A549 (cell line): ENCODE results near the gene RBM46. TPM values are rescaled to one million over a fixed set of nuclear protein-coding genes. Genes with fewer than 3 reads are reported as not detected.

Experiments
- ATAC-seq, 2 experiments: fragments of 200-7000 bp in 1 of 2; fragments of >200 bp in 1 of 2; cut with Nextera tagmentation in 1 of 2; cut with Tn5 transposase in 1 of 2; 3 replicates each; pipeline versions ENCODE4 v1.8.0 to v1.9.1; 2018 to 2020; ENCODE audit warnings: mild to moderate bottlenecking in 1 of 2, moderate library complexity in 1 of 2
- CTCF ChIA-PET: fragments of 300-600 bp; sonication (Branson Sonifier 250); formaldehyde crosslinking; extraction: SDS; loops from one replicate; lab custom pipeline; 2021; ENCODE audit warnings: antibody characterized with exemption, inconsistent platforms; lab: Yijun Ruan, JAX
- POLR2A ChIA-PET: fragments of 350-600 bp; formaldehyde crosslinking; extraction: SDS; loops from one replicate; lab custom pipeline; 2021; ENCODE audit warnings: antibody characterized with exemption, inconsistent platforms; lab: Yijun Ruan, JAX
- DNase-seq, 2 experiments: peaks; one replicate each; pipeline versions ENCODE4 v3.0.0 to v3.0.0-alpha.2; 2011 to 2016; ENCODE audit warnings: low read depth in 1 of 2, low spot score in 1 of 2
- FAIRE-seq: peaks from 2 replicates; lab custom pipeline; 2011; peaks lifted over from hg19 to GRCh38; lab: Jason Lieb, UNC
- H3K27ac ChIP-seq, 2 experiments: fragments of >200 bp; sonication (Bioruptor Twin); formaldehyde crosslinking; 3 replicates each; pipeline ENCODE4 v1.5.1; 2016 to 2017
- H3K4me1 ChIP-seq: fragments of >200 bp; sonication (Bioruptor Twin); formaldehyde crosslinking; 3 replicates; pipeline ENCODE4 v1.6.1; 2016
- H3K4me2 ChIP-seq: fragments of >200 bp; sonication (Bioruptor Twin); formaldehyde crosslinking; 3 replicates; pipeline ENCODE4 v1.6.1; 2016
- H3K4me3 ChIP-seq: fragments of >200 bp; sonication (Bioruptor Twin); formaldehyde crosslinking; 3 replicates; pipeline ENCODE4 v1.5.1; 2016
- H3K9me3 ChIP-seq: fragments of >200 bp; sonication (Bioruptor Twin); formaldehyde crosslinking; 3 replicates; pipeline ENCODE4 v1.6.1; 2016
- CBX8 ChIP-seq: fragments of 200-600 bp; sonication (generic); IDR thresholded peaks from 2 replicates; pipeline ENCODE4 v1.6.1; 2016
- EHF ChIP-seq: fragments of 250-450 bp; sonication (Bioruptor Pico); IDR thresholded peaks from 2 replicates; pipeline ENCODE4 v1.5.0; 2020; ENCODE audit warnings: mild to moderate bottlenecking
- HDAC2 ChIP-seq: fragments of 200-600 bp; sonication (generic); IDR thresholded peaks from 2 replicates; pipeline ENCODE4 v1.6.1; 2016
- HES2 ChIP-seq: fragments of >200 bp; sonication (Bioruptor Twin); formaldehyde crosslinking; IDR thresholded peaks from 2 replicates; pipeline ENCODE4 v1.6.1; 2016
- HMGXB4 ChIP-seq: fragments of 250-450 bp; sonication (Bioruptor Pico); IDR thresholded peaks from 2 replicates; pipeline ENCODE4 v1.5.0; 2021; ENCODE audit warnings: mild to moderate bottlenecking, moderate library complexity, borderline replicate concordance
- HOXA7 ChIP-seq: fragments of 250-450 bp; sonication (Bioruptor Pico); IDR thresholded peaks from 2 replicates; pipeline ENCODE4 v1.5.0; 2020; ENCODE audit warnings: mild to moderate bottlenecking, moderate library complexity
- HOXB5 ChIP-seq: fragments of 250-450 bp; sonication (Bioruptor Pico); IDR thresholded peaks from 2 replicates; pipeline ENCODE4 v1.5.0; 2020; ENCODE audit warnings: mild to moderate bottlenecking, moderate library complexity
- JUN ChIP-seq, 2 experiments: fragments of >200 bp; sonication (Bioruptor Twin); formaldehyde crosslinking; IDR thresholded peaks; 2 replicates in 1 of 2; 3 replicates in 1 of 2; pipeline ENCODE4 v1.6.1; 2016 to 2017
- JUNB ChIP-seq: fragments of >200 bp; sonication (Bioruptor Twin); formaldehyde crosslinking; IDR thresholded peaks from 2 replicates; pipeline ENCODE4 v1.6.1; 2016
- NPAS2 ChIP-seq: fragments of 250-450 bp; sonication (Bioruptor Pico); IDR thresholded peaks from 2 replicates; pipeline ENCODE4 v1.8.0; 2022; ENCODE audit warnings: mild to moderate bottlenecking, moderate library complexity, borderline replicate concordance
- NR3C1 ChIP-seq: fragments of >200 bp; sonication (Bioruptor Twin); formaldehyde crosslinking; IDR thresholded peaks from 3 replicates; pipeline ENCODE4 v1.6.1; 2017
- PHF8 ChIP-seq: fragments of 200-600 bp; sonication (generic); IDR thresholded peaks from 2 replicates; pipeline ENCODE4 v1.6.1; 2016; ENCODE audit warnings: low read depth, mild to moderate bottlenecking, antibody characterized with exemption, moderate library complexity, borderline replicate concordance
- POLR2AphosphoS2 ChIP-seq: conservative IDR thresholded peaks from 2 replicates; pipeline ENCODE4 v1.6.1; 2012; ENCODE audit warnings: low read length, improper control_type of control experiment, inconsistent platforms
- RAD21 ChIP-seq, 2 experiments: fragments of >200 bp in 1 of 2; sonication (Bioruptor Twin) in 1 of 2; formaldehyde crosslinking in 1 of 2; IDR thresholded peaks in 1 of 2; conservative IDR thresholded peaks in 1 of 2; 2 replicates in 1 of 2; 3 replicates in 1 of 2; pipeline ENCODE4 v1.6.1; 2012 to 2018; ENCODE audit warnings: inconsistent platforms in 1 of 2
- RARB ChIP-seq: fragments of 250-450 bp; sonication (Bioruptor Pico); IDR thresholded peaks from 2 replicates; pipeline ENCODE4 v1.8.0; 2021; ENCODE audit warnings: mild to moderate bottlenecking, moderate library complexity
- REST ChIP-seq: fragments of 200-600 bp; sonication (generic); IDR thresholded peaks from 2 replicates; pipeline ENCODE4 v1.6.1; 2016; ENCODE audit warnings: antibody characterized with exemption, mild to moderate bottlenecking, moderate library complexity
- RFX5 ChIP-seq: fragments of 450-650 bp; IDR thresholded peaks from 2 replicates; pipeline ENCODE4 v1.7.1; 2014; ENCODE audit warnings: antibody characterized with exemption, mild to moderate bottlenecking, moderate library complexity
- RNF2 ChIP-seq: fragments of 200-600 bp; sonication (generic); IDR thresholded peaks from 2 replicates; pipeline ENCODE4 v1.6.1; 2016; ENCODE audit warnings: low read depth, mild to moderate bottlenecking, antibody characterized with exemption, moderate library complexity, borderline replicate concordance
- USF2 ChIP-seq: fragments of 450-650 bp; IDR thresholded peaks from 2 replicates; pipeline ENCODE4 v1.6.1; 2014; ENCODE audit warnings: antibody characterized with exemption
- ZFP36 ChIP-seq: fragments of 450-650 bp; IDR thresholded peaks from 2 replicates; pipeline ENCODE4 v1.6.1; 2014; ENCODE audit warnings: borderline replicate concordance; ENCODE audit not compliant: partially characterized antibody
- WGBS: methylation state at CpG from one replicate; pipeline ENCODE4 v1.1.6; 2017; ENCODE audit errors: missing lambda C conversion rate; 5-methylcytosine and 5-hydroxymethylcytosine counted together
- polyA plus RNA-seq, 4 experiments: library from polyadenylated mRNA; depleted of rRNA in 3 of 4; stranded (reverse); fragments of >200 nt; fragmentation: RNase III in 1 of 4; extraction: RNeasy Plus Mini Kit Qiagen cat#74134 plus additional on column Dnase treatment in 1 of 4; gene quantifications; 2 replicates in 3 of 4; 3 replicates in 1 of 4; pipeline ENCODE4 v1.2.3, GENCODE V29; 2011 to 2017

RBM46 gene
- polyA plus RNA-seq, 2 of the 4 experiments (the other 2 are of a cell fraction) = not detected

GRCh38 chr4:154741922-154742850 lies 38.9 kb upstream of the RBM46 start:
- TF ChIP-seq HOXB5 (CRISPR knock-in tag) (no peak), RNF2 (no peak), POLR2AphosphoS2 (no peak), JUNB (no peak), NR3C1 (no peak), REST (no peak), HES2 (no peak), HMGXB4 (CRISPR knock-in tag) (no peak), HDAC2 (no peak), NPAS2 (no peak), PHF8 (no peak), JUN (IDR thresholded peaks at IDR 0.05) (no peak), ZFP36 (no peak), RFX5 (no peak), USF2 (no peak), RAD21 (conservative IDR thresholded peaks at IDR 0.05 in 1 of 2, IDR thresholded peaks at IDR 0.05 in 1 of 2) (no peak), CBX8 (no peak), EHF (CRISPR knock-in tag) (no peak), RARB (CRISPR knock-in tag) (no peak), HOXA7 (CRISPR knock-in tag) (no peak)
- ChIA-PET CTCF (interaction anchor here (1.5 kb wide), 1 partner anchor 36 kb away, joined by 5 read pairs; no protein-coding TSS in a partner anchor), POLR2A (no interaction called here)
- DNase-seq (no peak), FAIRE-seq (no peak), ATAC-seq (no peak)
- Histone ChIP-seq H3K4me2 (no peak overlapping the region), H3K9me3 (no peaks in the 10 kb centered on the region), H3K4me3 (no peak overlapping the region), H3K27ac (no peak overlapping the region), H3K4me1 (peaks cover 7% of the 10 kb centered on the region; the same call in 1 of the 3 replicates)
- 75% methylated on average over 41 of the region's 49 CpGs for WGBS
